Sciatic nerve (tissue), 2 donors: Measurements from ENCODE around the gene RC3H2. TPM values are rescaled to one million over a fixed set of nuclear protein-coding genes. Genes with fewer than 3 reads are reported as not detected.
"Not testable (repeated sequence)": the region's sequence is repeated elsewhere in the genome, so short reads cannot be mapped to it uniquely, and the experiment has no call there.

ENCODE experiments used
- ATAC-seq: fragments of 200-7000 bp; cut with Tn5 transposase; one replicate; pipeline ENCODE4 v1.9.1; 2020; ENCODE audit warnings: mild to moderate bottlenecking, moderate library complexity
- DNase-seq: peaks from one replicate; pipeline ENCODE4 v3.0.0-alpha.2; 2020; ENCODE audit warnings: low spot score
- intact Hi-C: fragments of 100-400 bp; cut with DNase I; formaldehyde crosslinking; loops from one replicate; pipeline ENCODE4 v1.14.2; 2022
- total RNA-seq: library from RNA; stranded (reverse); fragmentation: NEBNext Ultra II Directional; extraction: Animal tissue kit (Norgen Biotek cat#: 25700); gene quantifications from one replicate; pipeline ENCODE4 v1.2.1, GENCODE V29; 2021
- donor health status: DM: no; HTN: no; CAD: no.
- donor health status: DM: no; HTN: no; CAD: no.

Gene RC3H2
- total RNA-seq, 1 donor from 2014 or later: 62.7 TPM

- intact Hi-C loops: no loop called here
- no peak for ATAC-seq
- DNase-seq: no peak
Observed at GRCh38 chr9:122930541-122931225, 25.5 kb upstream of the RC3H2 start.

- intact Hi-C loops: no loop called here
- ATAC-seq (no peak), DNase-seq (no peak)
Observed at GRCh38 chr9:122929796-122930354, 24.7 kb upstream of the RC3H2 start.

- intact Hi-C loops: no loop called here
- no peak for DNase-seq
- ATAC-seq: no peak
Observed at GRCh38 chr9:122923947-122924346, 18.8 kb upstream of the RC3H2 start.

- DNase-seq: no peak
- intact Hi-C loops: no loop called here
- ATAC-seq: no peak
Observed at GRCh38 chr9:122922713-122923112, 17.6 kb upstream of the RC3H2 start.

- intact Hi-C loops: no loop called here
- ATAC-seq: no peak
- DNase-seq: no peak
Observed at GRCh38 chr9:122918310-122918709, 13.2 kb upstream of the RC3H2 start.

GRCh38 chr9:122912964-122913673 is 8.0 kb upstream of the RC3H2 start, which contains the start of gene ZBTB6:
Gene ZBTB6 (minus strand): TSS chr9:122913323. CDS start chr9:122912072, 1,251 bp downstream.
- ATAC-seq: peak; percentile 99
- peak; percentile 70 for DNase-seq
- intact Hi-C loops: no loop called here

- intact Hi-C loops: no loop called here
- DNase-seq: no peak
Observed at GRCh38 chr9:122912671-122912963, 7.5 kb upstream of the RC3H2 start.

GRCh38 chr9:122906122-122906521 is 963 bp upstream of the RC3H2 start:
- ATAC-seq, DNase-seq, intact Hi-C loops: not testable (repeated sequence)

More at GRCh38 chr9:122912671-122912963, 7.5 kb upstream of the RC3H2 start:
- no peak for ATAC-seq

- intact Hi-C loops: no loop called here
- ATAC-seq (peak; percentile 13), DNase-seq (no peak)
Observed at GRCh38 chr9:122904466-122904822, 715 bp downstream of the RC3H2 start.

GRCh38 chr9:122900791-122901190 is 4.4 kb downstream of the RC3H2 start:
- intact Hi-C loops: no loop called here
- no peak for ATAC-seq
- no peak for DNase-seq

GRCh38 chr9:122897969-122898368 is 7.2 kb downstream of the RC3H2 start:
- DNase-seq (no peak), ATAC-seq (no peak)
- intact Hi-C loops: no loop called here

- intact Hi-C loops: no loop called here
- DNase-seq (no peak), ATAC-seq (no peak)
Observed at GRCh38 chr9:122888480-122888879, 16.7 kb downstream of the RC3H2 start.

- DNase-seq: no peak
- no peak for ATAC-seq
- intact Hi-C loops: no loop called here
Observed at GRCh38 chr9:122883125-122883524, 22.0 kb downstream of the RC3H2 start.

- no peak for ATAC-seq
- intact Hi-C loops: no loop called here
Observed at GRCh38 chr9:122879443-122879842, 25.7 kb downstream of the RC3H2 start.

GRCh38 chr9:122875523-122875922 is 29.6 kb downstream of the RC3H2 start:
- no peak for DNase-seq
- intact Hi-C loops: no loop called here
- ATAC-seq: no peak

More at GRCh38 chr9:122879443-122879842, 25.7 kb downstream of the RC3H2 start:
- no peak for DNase-seq

- intact Hi-C loops, ATAC-seq, DNase-seq: not testable (repeated sequence)
Observed at GRCh38 chr9:122867276-122867675, 37.9 kb downstream of the RC3H2 start.

- DNase-seq (no peak), ATAC-seq (no peak)
- intact Hi-C loops: no loop called here
Observed at GRCh38 chr9:122866079-122866478, 39.1 kb downstream of the RC3H2 start.

GRCh38 chr9:122865300-122865699 is 39.9 kb downstream of the RC3H2 start:
- ATAC-seq (no peak), DNase-seq (no peak)
- intact Hi-C loops: no loop called here

GRCh38 chr9:122863407-122863806 is 41.8 kb downstream of the RC3H2 start:
- DNase-seq (no peak), ATAC-seq (no peak)
- intact Hi-C loops: no loop called here

- intact Hi-C loops: no loop called here
- ATAC-seq: no peak
Observed at GRCh38 chr9:122860319-122861142, 44.6 kb downstream of the RC3H2 start.

More at GRCh38 chr9:122860319-122861142, 44.6 kb downstream of the RC3H2 start:
- no peak for DNase-seq
